NCI-H774 (cell line): ENCODE data around the gene DPEP2.
"Not testable (repeated sequence)": the region's sequence is repeated elsewhere in the genome, so short reads cannot be mapped to it uniquely, and the experiment has no call there.

ENCODE experiments used
- DNase-seq: peaks from one replicate; lab custom pipeline; 2025; lab: John Stamatoyannopoulos, UW

DPEP2 gene

GRCh38 chr16:68005786-68006286 is 6.6 kb upstream of the DPEP2 start:
- no peak for DNase-seq

- DNase-seq, result no peak
Observed at GRCh38 chr16:68005211-68005610, 5.9 kb upstream of the DPEP2 start.

GRCh38 chr16:68003031-68003430 is 3.7 kb upstream of the DPEP2 start:
- no peak for DNase-seq

- no peak for DNase-seq
Observed at GRCh38 chr16:68000450-68000849, 1.2 kb upstream of the DPEP2 start.

GRCh38 chr16:67999985-68000384 is 701 bp upstream of the DPEP2 start:
- DNase-seq, result no peak

- not testable (repeated sequence) for DNase-seq
Observed at GRCh38 chr16:67998231-67998778, 979 bp downstream of the DPEP2 start.

GRCh38 chr16:67996666-67997065 is 2.6 kb downstream of the DPEP2 start:
- no peak for DNase-seq

GRCh38 chr16:67995423-67995822 is 3.9 kb downstream of the DPEP2 start:
- no peak for DNase-seq

- DNase-seq, result not testable (repeated sequence)
Observed at GRCh38 chr16:67994040-67994408, 5.3 kb downstream of the DPEP2 start.

GRCh38 chr16:67993207-67994039 is 5.9 kb downstream of the DPEP2 start:
- peak; percentile 25 for DNase-seq

- no peak for DNase-seq
Observed at GRCh38 chr16:67992661-67993206, 6.5 kb downstream of the DPEP2 start.

GRCh38 chr16:67990018-67990386 is 9.3 kb downstream of the DPEP2 start:
- no peak for DNase-seq

GRCh38 chr16:67989322-67990017 is 9.8 kb downstream of the DPEP2 start:
- DNase-seq, result no peak

GRCh38 chr16:67988675-67989074 is 10.6 kb downstream of the DPEP2 start:
- no peak for DNase-seq

GRCh38 chr16:67987460-67988160 is 11.7 kb downstream of the DPEP2 start:
- DNase-seq, result no peak

- DNase-seq, result no peak
Observed at GRCh38 chr16:67986949-67987348, 12.3 kb downstream of the DPEP2 start.

GRCh38 chr16:67982011-67982696 is 17.1 kb downstream of the DPEP2 start:
- DNase-seq, result no peak

GRCh38 chr16:67979955-67980678 is 19.2 kb downstream of the DPEP2 start, which contains the start of gene DPEP3:
Gene DPEP3, minus strand, starts transcription at chr16:67980499. Its CDS starts 119 bp downstream, at chr16:67980380.
- no peak for DNase-seq

- no peak for DNase-seq
Observed at GRCh38 chr16:67977469-67978227, 21.6 kb downstream of the DPEP2 start.

GRCh38 chr16:67977005-67977404 is 22.3 kb downstream of the DPEP2 start:
- no peak for DNase-seq
